Measurements from ENCODE around the gene KIAA1328.

- no peak for TF ChIP-seq CTCF (IDR thresholded peaks at IDR 0.05)
- no peak for TF ChIP-seq POLR2A (IDR thresholded peaks at IDR 0.05)
Measured at GRCh38 chr18:36950960-36951359, 122.0 kb downstream of the KIAA1328 start.

Data from lower leg skin (tissue), 3 donors.